ENCODE results near the gene PLEKHM2. TPM values are rescaled to one million over a fixed set of nuclear protein-coding genes. Genes with fewer than 3 reads are reported as not detected.

PLEKHM2 gene
- total RNA-seq, 1 donor from 2014 or later, result 16.7 TPM

DNA sequence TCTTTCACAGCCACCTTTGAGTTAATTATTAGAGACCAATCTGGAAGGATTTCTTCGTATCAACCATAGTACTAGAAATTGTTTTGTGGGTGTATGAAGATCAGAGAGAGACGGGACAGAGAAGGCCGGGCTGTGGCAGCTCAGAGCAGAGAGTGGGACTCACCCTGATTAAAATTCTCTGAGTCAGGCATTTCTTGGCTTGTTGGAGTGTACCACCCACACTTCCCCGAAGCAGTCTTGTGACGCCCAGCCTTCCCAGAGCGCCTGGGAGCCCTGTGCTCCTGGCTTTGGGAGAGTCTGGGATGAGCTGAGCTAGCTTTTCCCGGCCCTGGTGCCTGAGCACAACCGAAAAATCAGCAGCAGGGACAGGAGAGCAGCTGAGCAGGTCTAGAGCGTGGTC lies 19.4 kb downstream of the PLEKHM2 start:
- Histone ChIP-seq H3K79me2 (ENCODE audit: low read depth) (peaks cover 34% of the 10 kb centered on the region), H4K20me1 (ENCODE audit: low read depth) (peaks cover 20% of the 10 kb centered on the region), H3K9me3 (ENCODE audit: low read depth) (no peaks in the 10 kb centered on the region), H3K4me2 (no peak overlapping the region), H3K27me3 (no peaks in the 10 kb centered on the region), H3K36me3 (no peaks in the 10 kb centered on the region), H3K9ac (no peak overlapping the region), H3K27ac (peak overlapping the region; percentile 63), H2AFZ (replicated peaks) (no peak overlapping the region), H3F3A (ENCODE audit: low read depth) (no peaks in the 10 kb centered on the region), H3K4me1 (no peaks in the 10 kb centered on the region), H3K4me3 (no peak overlapping the region)
- no peak overlapping the region for H3K4me3 Mint-ChIP-seq
- no peaks in the 10 kb centered on the region for H3K9me3 Mint-ChIP-seq
- DNase-seq (ENCODE audit: low spot score), result no peak
- peak overlapping the region; percentile 84 for H3K27ac Mint-ChIP-seq
- no peaks in the 10 kb centered on the region for H3K27me3 Mint-ChIP-seq (ENCODE audit: insufficient read depth, low read depth)
- H3K4me1 Mint-ChIP-seq, result peaks cover 18% of the 10 kb centered on the region
- TF ChIP-seq EZH2phosphoT487 (IDR thresholded peaks at IDR 0.05) (no peak), EZH2 (IDR thresholded peaks at IDR 0.05) (no peak), CTCF (IDR thresholded peaks at IDR 0.05) (no peak)
- H3K36me3 Mint-ChIP-seq, result peaks cover 2% of the 10 kb centered on the region

DNA sequence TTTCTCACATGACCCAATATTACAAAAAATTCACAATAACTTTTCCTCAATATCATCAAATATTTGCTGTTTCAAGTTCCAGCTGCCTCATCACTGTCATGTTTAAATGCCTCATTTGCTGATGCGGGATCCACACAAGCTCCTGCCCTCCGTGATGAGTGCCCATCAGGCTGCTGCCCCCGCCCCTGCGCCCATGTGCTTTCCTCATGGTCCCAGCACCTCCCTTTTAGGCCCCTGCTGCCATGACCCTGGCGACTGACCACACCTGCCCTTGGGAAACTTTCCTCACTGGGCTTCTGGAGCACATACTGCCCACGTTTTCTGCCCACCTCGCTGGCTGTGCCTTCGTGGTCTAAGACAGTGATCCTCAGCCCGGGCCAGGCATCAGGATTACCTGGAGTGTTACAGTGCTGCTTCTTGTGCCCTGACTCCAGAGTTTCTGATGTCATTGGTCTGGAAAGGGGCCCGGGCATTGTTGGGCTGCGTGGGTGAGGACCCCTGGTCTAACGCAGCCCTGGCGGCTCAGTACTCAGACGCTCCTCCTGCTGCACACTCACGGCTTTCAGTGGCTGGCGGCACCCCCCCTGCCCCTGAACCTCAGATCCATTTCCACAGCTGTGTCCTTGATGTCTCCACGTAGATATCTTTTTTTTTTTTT lies 20.5 kb downstream of the PLEKHM2 start:
- H3K9me3 Mint-ChIP-seq, result no peaks in the 10 kb centered on the region
- H3K4me2 ChIP-seq, result no peak overlapping the region
- H3F3A ChIP-seq (ENCODE audit: low read depth), result no peaks in the 10 kb centered on the region
- H3K79me2 ChIP-seq (ENCODE audit: low read depth), result peaks cover 37% of the 10 kb centered on the region
- peaks cover 18% of the 10 kb centered on the region for H3K4me1 Mint-ChIP-seq
- peaks cover 2% of the 10 kb centered on the region for H3K36me3 Mint-ChIP-seq
- no peak for TF ChIP-seq EZH2 (IDR thresholded peaks at IDR 0.05)
- no peak for TF ChIP-seq EZH2phosphoT487 (IDR thresholded peaks at IDR 0.05)
- no peak overlapping the region for H2AFZ ChIP-seq (replicated peaks)
- H3K36me3 ChIP-seq, result no peaks in the 10 kb centered on the region
- H4K20me1 ChIP-seq (ENCODE audit: low read depth), result peaks cover 27% of the 10 kb centered on the region
- H3K27ac ChIP-seq, result no peak overlapping the region
- DNase-seq (ENCODE audit: low spot score), result no peak
- no peak overlapping the region for H3K9ac ChIP-seq
- H3K27me3 ChIP-seq, result no peaks in the 10 kb centered on the region
- no peaks in the 10 kb centered on the region for H3K27me3 Mint-ChIP-seq (ENCODE audit: insufficient read depth, low read depth)
- H3K4me3 ChIP-seq, result no peak overlapping the region
- peak overlapping the region; percentile 21 for H3K27ac Mint-ChIP-seq
- no peaks in the 10 kb centered on the region for H3K9me3 ChIP-seq (ENCODE audit: low read depth)
- no peaks in the 10 kb centered on the region for H3K4me1 ChIP-seq
- no peak overlapping the region for H3K4me3 Mint-ChIP-seq

GRCh38 chr1:15705184-15705566 lies 21.1 kb downstream of the PLEKHM2 start:
- Histone ChIP-seq H3K79me2 (ENCODE audit: low read depth) (peaks cover 39% of the 10 kb centered on the region), H3K4me3 (no peak overlapping the region), H3K9ac (no peak overlapping the region), H4K20me1 (ENCODE audit: low read depth) (peaks cover 27% of the 10 kb centered on the region), H2AFZ (replicated peaks) (no peak overlapping the region), H3K4me1 (no peaks in the 10 kb centered on the region), H3K4me2 (no peak overlapping the region), H3K36me3 (no peaks in the 10 kb centered on the region), H3K9me3 (ENCODE audit: low read depth) (no peaks in the 10 kb centered on the region), H3F3A (ENCODE audit: low read depth) (no peaks in the 10 kb centered on the region), H3K27me3 (no peaks in the 10 kb centered on the region), H3K27ac (no peak overlapping the region)
- peaks cover 2% of the 10 kb centered on the region for H3K36me3 Mint-ChIP-seq
- no peaks in the 10 kb centered on the region for H3K9me3 Mint-ChIP-seq
- TF ChIP-seq CTCF (IDR thresholded peaks at IDR 0.05), result no peak
- TF ChIP-seq EZH2phosphoT487 (IDR thresholded peaks at IDR 0.05), result no peak
- TF ChIP-seq EZH2 (IDR thresholded peaks at IDR 0.05), result no peak
- no peak overlapping the region for H3K4me3 Mint-ChIP-seq
- H3K27ac Mint-ChIP-seq, result no peak overlapping the region
- no peak for DNase-seq (ENCODE audit: low spot score)
- H3K4me1 Mint-ChIP-seq, result peaks cover 18% of the 10 kb centered on the region
- H3K27me3 Mint-ChIP-seq (ENCODE audit: insufficient read depth, low read depth), result no peaks in the 10 kb centered on the region

- peaks cover 36% of the 10 kb centered on the region for H3K79me2 ChIP-seq (ENCODE audit: low read depth)
- H3K27ac Mint-ChIP-seq, result no peak overlapping the region
- no peak for DNase-seq (ENCODE audit: low spot score)
Observed at GRCh38 chr1:15706751-15707150, 22.6 kb downstream of the PLEKHM2 start.

More at GRCh38 chr1:15706751-15707150, 22.6 kb downstream of the PLEKHM2 start:
- H3K4me1 ChIP-seq, result no peaks in the 10 kb centered on the region
- Mint-ChIP-seq H3K4me1 (peaks cover 16% of the 10 kb centered on the region), H3K4me3 (no peak overlapping the region), H3K27me3 (ENCODE audit: insufficient read depth, low read depth) (no peaks in the 10 kb centered on the region), H3K36me3 (peaks cover 2% of the 10 kb centered on the region), H3K9me3 (no peaks in the 10 kb centered on the region)
- no peak overlapping the region for H3K4me2 ChIP-seq
- no peak for TF ChIP-seq CTCF (IDR thresholded peaks at IDR 0.05)
- TF ChIP-seq EZH2 (IDR thresholded peaks at IDR 0.05), result no peak
- TF ChIP-seq EZH2phosphoT487 (IDR thresholded peaks at IDR 0.05), result no peak
- no peak overlapping the region for H3K27ac ChIP-seq
- H3F3A ChIP-seq (ENCODE audit: low read depth), result no peaks in the 10 kb centered on the region
- H3K9ac ChIP-seq, result no peak overlapping the region
- H3K4me3 ChIP-seq, result no peak overlapping the region
- no peaks in the 10 kb centered on the region for H3K36me3 ChIP-seq
- peaks cover 23% of the 10 kb centered on the region for H4K20me1 ChIP-seq (ENCODE audit: low read depth)
- H2AFZ ChIP-seq (replicated peaks), result no peak overlapping the region
- H3K9me3 ChIP-seq (ENCODE audit: low read depth), result no peaks in the 10 kb centered on the region
- no peaks in the 10 kb centered on the region for H3K27me3 ChIP-seq
